Measurements from ENCODE around the gene TANK. TPM values are rescaled to one million over a fixed set of nuclear protein-coding genes. Genes with fewer than 3 reads are reported as not detected.
"Not testable (repeated sequence)": the region's sequence is repeated elsewhere in the genome, so short reads cannot be mapped to it uniquely, and the experiment has no call there.

The TANK gene
- polyA plus RNA-seq, 10 donors: 23.3 to 37.7 (median 31.3) TPM

- no peak for DNase-seq
Measured at GRCh38 chr2:161269111-161269510, 108.9 kb downstream of the TANK start.

- DNase-seq: peak; percentile 22 to 49 (median 44)
Measured at GRCh38 chr2:161273038-161273760, 113.0 kb downstream of the TANK start.

- DNase-seq: peak in 2 of 3 donors; percentile 6 to 12
Measured at GRCh38 chr2:161278564-161279229, 118.5 kb downstream of the TANK start.

- not testable (repeated sequence) for DNase-seq
Measured at GRCh38 chr2:161279230-161279815, 119.1 kb downstream of the TANK start.

GRCh38 chr2:161280906-161281323, 120.7 kb downstream of the TANK start:
- peak in 1 of 3 donors; percentile 10 for DNase-seq

GRCh38 chr2:161281615-161282310, 121.5 kb downstream of the TANK start:
- DNase-seq: not testable (repeated sequence)

- DNase-seq: not testable (repeated sequence)
Measured at GRCh38 chr2:161282311-161282644, 122.0 kb downstream of the TANK start.

- DNase-seq: no peak
Measured at GRCh38 chr2:161283926-161284325, 123.7 kb downstream of the TANK start.

Other genes with a start within 250 kb of the TANK start
- gene PSMD14, start 148.0 kb downstream of the TANK start, polyA plus RNA-seq (ENCODE audit: insufficient read length in 10 of 10): 10 to 100 TPM; 36.8 to 49.7 (median 44.3) TPM

Measured in muscle of back (tissue), 11 donors.